HG03095 (cell line): ENCODE measurements around the gene MCM3.

ENCODE experiments used
- ATAC-seq: cut with Tn5 transposase; IDR thresholded peaks from one replicate; pipeline ENCODE4 v1.9.1; 2021; ENCODE audit warnings: moderate library complexity; ENCODE audit not compliant: unreplicated experiment

Gene MCM3

DNA sequence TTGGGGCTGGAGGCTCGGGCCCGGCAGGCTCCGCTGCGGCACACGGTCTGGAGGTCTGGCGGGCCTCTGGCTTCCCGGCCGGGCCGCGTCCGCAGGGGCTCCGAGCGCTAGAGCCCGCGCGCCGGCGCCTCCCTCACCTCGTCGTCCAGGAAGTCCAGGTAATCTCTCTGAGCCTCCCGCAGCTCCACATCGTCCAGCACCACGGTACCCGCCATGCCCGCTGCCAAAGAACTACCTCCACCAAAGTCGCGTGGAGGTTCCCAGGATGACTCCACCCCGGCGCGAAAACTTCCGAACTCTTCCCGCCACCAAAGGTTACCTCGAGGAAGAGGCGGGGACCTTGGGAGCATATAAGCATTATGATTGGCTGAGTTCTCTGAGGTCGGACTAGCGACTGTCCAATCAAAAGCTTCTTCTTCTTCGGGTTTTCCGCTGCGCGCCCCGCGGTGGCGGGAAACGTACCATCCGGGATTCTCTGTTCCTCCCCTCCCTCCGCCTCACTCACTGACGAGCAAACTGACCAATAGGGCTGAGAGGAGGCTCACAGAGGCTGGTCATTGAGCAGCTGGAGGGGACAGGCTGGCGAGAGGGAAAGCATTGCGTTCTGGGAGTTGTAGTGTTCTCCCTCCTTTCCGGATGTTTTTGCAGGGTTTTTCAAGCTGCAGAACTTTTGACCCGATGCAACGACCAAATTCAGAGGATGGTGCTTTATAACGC, at the start of gene MCM3:
Gene MCM3, minus strand, starts transcription at position 283 of the 717 bp plus-strand sequence. Its CDS starts 68 bp downstream, at position 215.
- peak; percentile 96 for ATAC-seq

DNA sequence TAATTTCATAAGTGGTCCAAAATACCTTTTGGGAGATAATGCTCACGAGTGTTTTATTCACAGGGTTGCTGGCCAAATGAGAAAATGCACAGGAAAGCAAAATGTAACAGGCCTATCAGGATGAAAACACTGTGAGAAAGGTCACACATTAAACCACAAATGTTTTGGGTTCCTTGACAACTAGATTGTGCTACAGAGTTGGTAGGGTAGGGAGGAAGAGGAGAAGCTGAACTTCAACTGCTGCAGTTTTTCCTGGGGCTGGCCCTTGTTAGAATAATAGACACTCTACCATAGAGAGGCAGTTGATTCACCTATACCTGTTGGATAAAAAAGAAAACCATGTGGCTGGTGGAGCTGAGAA, 49.3 kb upstream of the MCM3 start:
- ATAC-seq, result no peak

DNA sequence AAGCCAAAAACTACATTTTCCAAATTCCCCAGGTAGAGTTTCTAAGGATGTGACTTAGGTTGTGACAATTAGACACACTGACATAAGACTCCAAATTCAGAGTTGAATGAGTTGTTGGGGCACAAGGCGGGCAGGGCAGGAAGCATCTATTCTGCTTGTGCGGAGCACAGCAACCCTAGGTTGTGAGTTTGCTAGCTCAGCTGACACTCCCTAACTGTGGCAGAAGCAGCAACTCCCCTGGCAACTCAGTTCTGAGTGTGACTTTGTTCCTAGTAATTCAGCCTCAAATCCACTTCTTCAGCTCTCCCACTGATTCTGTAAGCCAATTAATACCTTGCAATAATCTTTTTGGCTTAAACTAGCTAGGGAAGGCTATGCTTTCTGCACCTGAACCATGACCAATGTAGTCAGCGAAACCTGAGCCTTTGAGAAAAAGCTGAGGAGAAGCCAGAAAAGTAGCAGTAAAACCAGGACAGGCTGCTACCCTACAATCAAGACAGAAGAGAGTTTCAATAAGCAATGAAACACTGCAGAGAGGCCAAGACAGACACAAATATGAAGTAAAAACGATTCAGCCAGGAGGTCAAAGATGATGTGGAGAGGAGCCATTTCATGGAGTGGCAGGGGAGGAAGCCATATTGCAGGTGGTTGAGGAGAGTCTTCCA, 47.4 kb upstream of the MCM3 start:
- no peak for ATAC-seq

DNA sequence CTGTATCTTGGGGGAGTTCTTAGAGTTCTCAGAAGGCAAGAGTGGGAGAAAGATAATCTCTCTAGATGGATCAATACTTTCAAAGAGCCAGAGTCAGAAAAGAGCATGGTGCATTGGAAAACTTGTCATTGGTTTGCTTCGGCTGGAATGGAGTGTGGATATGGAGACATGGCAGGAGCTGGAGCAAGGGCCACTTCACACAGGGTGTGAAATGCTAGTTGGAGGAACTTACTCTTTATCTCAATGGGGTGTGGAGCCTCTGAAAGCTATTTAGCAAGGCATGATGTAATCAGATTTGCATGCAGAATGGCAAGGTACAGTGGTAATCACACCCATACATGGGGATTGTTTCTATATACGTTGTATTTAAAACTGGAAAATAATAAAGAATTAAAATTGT, 45.9 kb upstream of the MCM3 start:
- ATAC-seq, result no peak

DNA sequence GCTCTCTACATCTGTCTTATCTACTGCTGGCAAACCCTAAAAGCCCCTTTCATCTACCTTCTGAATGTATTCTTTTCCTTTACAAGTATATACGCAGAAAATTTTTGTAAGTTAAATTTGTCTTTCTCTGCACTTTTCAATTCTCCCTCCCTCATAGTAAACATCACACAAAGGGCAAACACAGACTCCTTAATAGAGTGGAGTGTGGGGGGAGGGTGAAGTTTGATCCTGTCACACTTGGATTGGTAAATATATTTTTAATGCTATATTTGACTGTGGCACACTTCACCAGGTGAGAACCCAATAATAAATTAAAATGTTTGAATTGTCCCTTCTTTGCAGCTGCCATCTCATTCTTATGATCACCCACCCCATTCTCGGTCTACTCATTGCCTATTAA, 44.2 kb upstream of the MCM3 start:
- ATAC-seq, result no peak

- no peak for ATAC-seq
Observed at GRCh38 chr6:52328303-52328662, 43.7 kb upstream of the MCM3 start.

DNA sequence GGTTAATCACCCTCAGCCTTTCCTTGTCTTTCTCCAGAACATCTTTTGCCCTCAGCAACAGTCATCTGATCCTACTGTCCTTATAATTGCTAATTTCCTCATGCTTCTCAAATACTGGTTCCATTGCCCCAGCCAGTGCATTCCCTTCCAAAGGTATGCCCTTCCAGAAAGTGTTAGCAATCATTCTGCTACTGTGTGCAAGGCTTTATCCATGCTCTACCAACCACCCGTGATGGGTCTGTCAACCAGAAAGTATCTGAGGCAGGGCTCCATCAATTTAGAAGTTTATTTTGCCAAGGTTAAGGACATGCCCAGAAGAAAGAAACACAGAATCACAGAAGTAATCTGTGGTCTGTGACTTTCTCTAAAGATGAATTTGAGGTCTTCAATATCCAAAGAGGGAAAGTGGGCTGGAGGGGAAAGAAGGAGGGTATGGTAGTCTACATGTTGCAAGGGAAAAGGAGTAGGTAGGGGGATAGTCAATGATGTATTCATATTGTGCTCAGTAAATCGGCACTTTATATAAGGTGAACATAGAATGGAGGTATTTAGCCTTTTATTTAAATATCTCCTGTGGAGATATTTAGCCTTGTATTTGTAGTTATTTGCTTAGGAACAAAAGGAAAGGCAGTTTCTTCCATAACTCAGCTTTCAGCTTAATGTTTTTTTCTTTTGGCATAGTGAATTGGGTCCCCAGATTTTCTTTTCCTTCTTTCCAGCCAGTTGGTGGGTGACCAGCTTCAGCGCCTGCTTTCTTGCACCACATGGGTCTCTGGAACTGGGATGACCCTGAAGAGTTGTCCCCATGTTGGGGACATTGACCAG, 42.2 kb upstream of the MCM3 start:
- ATAC-seq, result no peak

DNA sequence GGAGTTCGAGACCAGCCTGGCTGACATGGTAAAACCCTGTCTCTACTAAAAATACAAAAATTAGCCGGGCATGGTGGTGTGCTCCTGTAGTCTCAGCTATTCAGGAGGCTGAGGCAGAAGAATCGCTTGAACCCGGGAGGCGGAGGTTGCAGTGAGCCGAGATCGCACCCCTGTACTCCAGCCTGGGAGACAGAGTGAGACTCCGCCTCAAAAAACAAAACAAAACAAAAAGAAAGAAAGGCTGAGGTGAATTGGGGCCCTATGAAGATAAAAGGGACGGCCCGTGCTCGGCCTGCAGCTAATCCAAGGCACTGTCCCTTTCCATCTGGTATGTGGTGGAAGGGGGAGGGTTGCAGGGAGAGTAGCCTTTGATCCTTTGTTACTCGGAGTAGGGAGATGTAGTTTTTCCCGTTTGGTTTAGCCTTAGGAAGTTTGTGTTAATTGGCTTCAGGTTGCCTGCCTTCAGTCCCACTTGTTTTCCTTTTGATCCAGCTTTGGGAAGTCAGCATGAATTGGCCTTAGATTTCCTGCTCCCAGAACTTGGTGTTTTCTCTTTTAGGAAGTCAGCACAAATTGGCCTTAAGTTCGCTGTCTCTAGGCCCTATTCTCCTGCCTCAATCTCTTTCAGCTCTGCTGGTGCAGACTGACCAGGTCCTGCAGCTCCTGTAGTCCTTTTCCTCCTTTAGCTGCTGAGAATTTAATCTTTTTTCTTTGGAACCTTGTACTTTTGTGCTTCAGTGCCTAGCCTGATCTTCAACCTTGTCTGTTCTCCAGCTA, 41.3 kb upstream of the MCM3 start:
- no peak for ATAC-seq

GRCh38 chr6:52324189-52324588, 39.6 kb upstream of the MCM3 start:
- ATAC-seq, result no peak

DNA sequence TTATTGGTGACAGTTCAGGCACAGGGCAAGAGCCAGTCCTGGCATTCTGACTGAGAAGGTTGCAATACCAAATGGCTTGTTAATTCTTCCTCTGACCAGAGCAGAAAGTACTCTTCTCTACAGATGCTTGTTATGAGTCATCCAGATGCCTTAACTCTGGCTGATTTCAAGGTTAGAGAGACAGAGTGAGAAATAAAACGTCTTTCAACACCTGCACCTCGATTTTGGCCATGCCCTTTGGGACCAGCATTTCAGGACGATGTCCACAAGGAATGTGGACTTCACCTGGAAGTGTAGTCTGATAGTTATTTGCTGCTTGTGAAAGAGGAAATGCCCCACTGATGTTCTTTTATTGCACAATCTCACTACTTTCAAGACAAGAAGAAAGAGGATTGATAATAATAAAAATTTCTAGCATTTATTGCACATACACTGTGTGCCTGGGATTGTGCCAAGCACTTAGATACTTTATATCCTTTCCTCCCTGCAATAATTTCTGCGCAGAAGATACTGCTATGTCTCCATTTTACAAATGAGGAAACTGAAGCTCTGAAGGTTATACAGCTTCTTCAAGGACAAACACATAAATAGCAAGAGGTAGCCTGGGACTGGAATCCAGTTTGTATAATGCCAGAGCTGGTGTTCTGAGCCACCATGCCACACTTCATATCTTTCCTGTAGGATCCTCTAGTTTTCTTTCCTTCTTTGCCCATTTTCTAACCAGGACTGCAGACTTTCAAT, 33.5 kb upstream of the MCM3 start:
- ATAC-seq, result peak; percentile 99

DNA sequence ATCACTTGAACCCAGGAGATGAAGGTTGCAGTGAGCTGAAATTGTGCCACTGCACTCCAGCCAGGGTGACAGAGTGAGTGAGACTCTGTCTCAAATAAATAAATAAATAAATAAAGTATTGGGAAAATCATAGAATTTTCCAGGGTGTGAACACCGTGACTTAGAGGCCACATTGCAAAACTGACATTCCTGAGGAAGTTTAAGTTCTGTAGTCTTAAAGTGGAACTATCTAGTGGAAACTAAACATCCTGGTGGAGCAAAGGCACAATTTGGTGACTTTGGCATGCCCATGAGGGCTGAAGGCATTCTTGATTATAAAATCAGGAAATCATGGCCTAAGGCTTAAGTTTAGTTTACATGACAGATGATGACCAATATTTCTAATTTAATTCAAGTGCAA, 32.7 kb upstream of the MCM3 start:
- ATAC-seq, result no peak

DNA sequence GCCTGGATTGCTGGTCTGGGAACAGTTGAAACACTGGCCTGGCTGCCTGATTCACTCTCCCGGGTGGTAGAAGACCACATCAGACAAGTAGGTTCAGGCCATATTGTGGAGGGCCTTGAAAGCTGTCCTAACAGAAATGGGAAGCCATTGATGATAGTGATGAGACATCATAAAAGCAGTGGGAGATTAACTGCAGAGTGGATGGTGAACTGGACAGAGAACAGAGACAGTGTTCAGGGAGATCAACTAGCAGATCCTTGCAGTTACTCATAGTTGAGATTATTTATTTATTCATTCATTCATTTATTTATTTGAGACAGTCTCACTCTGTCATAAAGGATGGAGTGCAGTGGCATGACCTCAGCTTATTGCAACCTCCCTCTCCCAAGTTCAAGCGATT, 30.2 kb upstream of the MCM3 start:
- ATAC-seq, result no peak

DNA sequence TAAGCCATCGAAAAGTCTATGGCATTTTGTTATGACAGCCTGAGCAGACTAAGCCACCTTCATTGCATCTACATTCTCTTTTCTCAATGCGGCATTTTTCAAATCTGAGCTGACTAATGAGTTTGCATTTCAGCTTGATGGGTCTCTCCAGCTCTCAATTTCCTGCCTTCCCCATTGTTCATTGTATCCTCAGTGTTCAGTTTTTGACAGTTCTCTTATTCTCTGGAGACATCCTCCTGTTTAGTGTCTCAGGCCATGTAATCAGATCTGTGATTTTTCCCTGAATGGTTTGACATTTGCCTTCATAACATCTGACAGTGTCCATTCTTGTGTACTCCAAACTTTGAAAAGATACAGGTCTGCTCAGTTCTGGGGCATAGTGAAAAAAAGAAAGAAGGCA, 27.9 kb upstream of the MCM3 start:
- no peak for ATAC-seq

GRCh38 chr6:52310932-52311331, 26.4 kb upstream of the MCM3 start:
- ATAC-seq, result no peak

- ATAC-seq, result no peak
Observed at GRCh38 chr6:52307900-52308372, 23.4 kb upstream of the MCM3 start.

DNA sequence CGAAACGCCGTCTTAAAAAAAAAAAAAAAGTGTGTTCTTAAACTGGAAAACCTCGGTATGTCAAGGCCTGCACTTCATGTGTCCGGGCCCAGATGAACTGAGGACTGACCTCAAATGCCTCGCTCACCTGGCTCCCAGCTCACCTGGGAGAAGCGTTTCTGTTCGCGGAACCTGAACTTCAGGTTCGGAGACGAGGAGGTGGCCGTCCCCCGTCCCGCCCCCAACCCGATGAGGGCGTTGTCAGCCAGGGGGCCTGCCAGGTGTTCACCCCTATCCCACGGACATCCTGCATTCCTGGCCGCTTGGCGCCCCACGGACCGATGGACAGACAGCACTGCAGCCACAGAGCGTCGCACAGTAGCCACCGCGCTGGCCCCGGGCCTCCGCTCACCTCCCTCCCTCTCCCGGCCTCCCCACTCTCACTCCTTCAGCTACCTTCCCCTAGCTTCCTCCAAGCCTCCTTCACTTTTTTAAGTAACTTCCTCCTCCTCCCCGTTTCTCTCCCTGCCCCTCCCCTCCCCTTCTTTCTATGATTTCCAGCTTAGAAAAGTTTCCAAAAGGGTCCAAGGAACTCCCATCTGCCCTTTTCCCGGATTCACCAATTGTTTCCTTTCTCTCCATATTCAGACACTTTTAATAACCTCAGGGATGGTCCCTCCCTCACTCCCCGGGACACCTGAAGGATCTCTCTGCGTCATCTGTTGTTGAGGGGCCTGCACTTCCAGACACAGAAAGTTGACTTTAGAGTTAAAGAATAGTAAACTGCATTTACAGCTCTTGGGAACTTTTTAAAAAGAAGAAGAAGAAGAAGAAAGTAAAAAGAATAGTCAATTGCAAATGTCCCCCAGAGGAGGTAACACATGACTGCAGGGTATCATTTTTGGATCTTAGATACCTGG, 22.7 kb upstream of the MCM3 start:
- ATAC-seq, result no peak

GRCh38 chr6:52305948-52306767, 21.6 kb upstream of the MCM3 start:
- ATAC-seq, result peak; percentile 58

DNA sequence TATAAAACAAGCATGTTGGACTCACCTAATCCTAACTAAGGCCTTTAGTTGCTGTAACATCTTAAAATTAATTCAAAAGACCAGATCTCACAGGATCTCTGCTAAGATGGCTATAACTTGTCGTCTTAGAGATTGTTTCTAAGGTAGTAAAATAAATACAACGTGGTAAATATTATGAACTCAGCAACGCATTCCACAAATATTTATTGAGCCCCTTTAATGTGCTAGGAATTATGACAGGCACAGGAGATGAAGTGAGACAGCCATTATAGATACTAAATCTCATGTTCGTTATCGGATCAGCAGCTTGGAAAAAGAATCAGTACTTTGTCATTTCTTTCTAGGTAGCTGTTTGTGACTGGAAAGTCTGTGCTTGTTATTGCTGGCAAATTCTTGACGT, 20.9 kb upstream of the MCM3 start:
- no peak for ATAC-seq

- ATAC-seq, result peak; percentile 61
Observed at GRCh38 chr6:52304983-52305390, 20.4 kb upstream of the MCM3 start.
